Ishikawa (cell line): Measurements from ENCODE around the gene RRP1.

ENCODE experiments used
- CEBPB ChIP-seq: IDR thresholded peaks from 2 replicates; pipeline ENCODE4 v1.6.1; 2012
- CREB1 ChIP-seq: IDR thresholded peaks from 2 replicates; pipeline ENCODE4 v1.6.1; 2012; ENCODE audit warnings: low read depth
- EGR1 ChIP-seq: IDR thresholded peaks from 2 replicates; pipeline ENCODE4 v1.6.1; 2012
- EP300 ChIP-seq: IDR thresholded peaks from 2 replicates; pipeline ENCODE4 v1.6.1; 2012; ENCODE audit warnings: borderline replicate concordance
- FOXM1 ChIP-seq: IDR thresholded peaks from 2 replicates; pipeline ENCODE4 v1.6.1; 2012; ENCODE audit warnings: low read depth, borderline replicate concordance
- NFIC ChIP-seq: IDR thresholded peaks from 2 replicates; pipeline ENCODE4 v1.6.1; 2012
- RAD21 ChIP-seq: IDR thresholded peaks from 2 replicates; pipeline ENCODE4 v1.6.1; 2012; ENCODE audit warnings: low read depth
- TAF1 ChIP-seq: IDR thresholded peaks from 2 replicates; pipeline ENCODE4 v1.6.1; 2012; ENCODE audit warnings: low read depth, mild to moderate bottlenecking
- TCF12 ChIP-seq: IDR thresholded peaks from 2 replicates; pipeline ENCODE4 v1.6.1; 2012; ENCODE audit warnings: low read depth
- TEAD4 ChIP-seq: IDR thresholded peaks from 2 replicates; pipeline ENCODE4 v1.6.1; 2012
- YY1 ChIP-seq: IDR thresholded peaks from 2 replicates; pipeline ENCODE4 v1.6.1; 2012; ENCODE audit warnings: low read depth
- ZBTB7A ChIP-seq: IDR thresholded peaks from 2 replicates; pipeline ENCODE4 v1.6.1; 2012; ENCODE audit warnings: low read depth
- TF ChIP-seq, protein P1 (sequence below): IDR thresholded peaks from 2 replicates; pipeline ENCODE4 v1.6.1; 2012; ENCODE audit warnings: low read depth, mild to moderate bottlenecking
- TF ChIP-seq, protein P2 (sequence below): IDR thresholded peaks from 2 replicates; pipeline ENCODE4 v1.6.1; 2012
- TF ChIP-seq, protein P3 (sequence below): IDR thresholded peaks from 2 replicates; pipeline ENCODE4 v1.6.1; 2012

RRP1 gene

DNA sequence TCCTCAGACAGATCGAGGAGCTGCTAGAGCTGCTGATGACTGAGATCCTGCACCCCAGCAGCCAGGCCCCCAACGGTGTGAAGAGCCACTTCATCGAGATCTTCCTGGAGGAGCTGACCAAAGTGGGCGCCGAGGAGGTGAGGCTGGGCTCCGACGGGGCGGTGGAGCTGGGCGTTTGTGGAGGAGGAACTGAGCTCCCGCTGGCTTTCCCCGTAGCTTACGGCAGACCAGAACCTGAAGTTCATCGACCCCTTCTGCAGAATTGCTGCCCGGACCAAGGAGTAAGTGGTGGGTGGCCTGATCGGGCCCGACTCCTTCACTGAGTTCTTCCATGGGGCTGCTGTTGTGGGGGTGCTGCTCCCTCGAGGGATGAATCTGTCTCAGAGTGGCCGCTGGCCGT lies 8.0 kb downstream of the RRP1 start:
- TF ChIP-seq RAD21 (no peak), CEBPB (no peak), TCF12 (no peak), CREB1 (no peak), EGR1 (no peak), YY1 (no peak), TAF1 (no peak), FOXM1 (no peak), NFIC (no peak), EP300 (no peak), TEAD4 (no peak), ZBTB7A (no peak)
- TF ChIP-seq, protein P1, sequence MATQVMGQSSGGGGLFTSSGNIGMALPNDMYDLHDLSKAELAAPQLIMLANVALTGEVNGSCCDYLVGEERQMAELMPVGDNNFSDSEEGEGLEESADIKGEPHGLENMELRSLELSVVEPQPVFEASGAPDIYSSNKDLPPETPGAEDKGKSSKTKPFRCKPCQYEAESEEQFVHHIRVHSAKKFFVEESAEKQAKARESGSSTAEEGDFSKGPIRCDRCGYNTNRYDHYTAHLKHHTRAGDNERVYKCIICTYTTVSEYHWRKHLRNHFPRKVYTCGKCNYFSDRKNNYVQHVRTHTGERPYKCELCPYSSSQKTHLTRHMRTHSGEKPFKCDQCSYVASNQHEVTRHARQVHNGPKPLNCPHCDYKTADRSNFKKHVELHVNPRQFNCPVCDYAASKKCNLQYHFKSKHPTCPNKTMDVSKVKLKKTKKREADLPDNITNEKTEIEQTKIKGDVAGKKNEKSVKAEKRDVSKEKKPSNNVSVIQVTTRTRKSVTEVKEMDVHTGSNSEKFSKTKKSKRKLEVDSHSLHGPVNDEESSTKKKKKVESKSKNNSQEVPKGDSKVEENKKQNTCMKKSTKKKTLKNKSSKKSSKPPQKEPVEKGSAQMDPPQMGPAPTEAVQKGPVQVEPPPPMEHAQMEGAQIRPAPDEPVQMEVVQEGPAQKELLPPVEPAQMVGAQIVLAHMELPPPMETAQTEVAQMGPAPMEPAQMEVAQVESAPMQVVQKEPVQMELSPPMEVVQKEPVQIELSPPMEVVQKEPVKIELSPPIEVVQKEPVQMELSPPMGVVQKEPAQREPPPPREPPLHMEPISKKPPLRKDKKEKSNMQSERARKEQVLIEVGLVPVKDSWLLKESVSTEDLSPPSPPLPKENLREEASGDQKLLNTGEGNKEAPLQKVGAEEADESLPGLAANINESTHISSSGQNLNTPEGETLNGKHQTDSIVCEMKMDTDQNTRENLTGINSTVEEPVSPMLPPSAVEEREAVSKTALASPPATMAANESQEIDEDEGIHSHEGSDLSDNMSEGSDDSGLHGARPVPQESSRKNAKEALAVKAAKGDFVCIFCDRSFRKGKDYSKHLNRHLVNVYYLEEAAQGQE = no peak
- TF ChIP-seq, protein P2, sequence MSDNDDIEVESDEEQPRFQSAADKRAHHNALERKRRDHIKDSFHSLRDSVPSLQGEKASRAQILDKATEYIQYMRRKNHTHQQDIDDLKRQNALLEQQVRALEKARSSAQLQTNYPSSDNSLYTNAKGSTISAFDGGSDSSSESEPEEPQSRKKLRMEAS = no peak

DNA sequence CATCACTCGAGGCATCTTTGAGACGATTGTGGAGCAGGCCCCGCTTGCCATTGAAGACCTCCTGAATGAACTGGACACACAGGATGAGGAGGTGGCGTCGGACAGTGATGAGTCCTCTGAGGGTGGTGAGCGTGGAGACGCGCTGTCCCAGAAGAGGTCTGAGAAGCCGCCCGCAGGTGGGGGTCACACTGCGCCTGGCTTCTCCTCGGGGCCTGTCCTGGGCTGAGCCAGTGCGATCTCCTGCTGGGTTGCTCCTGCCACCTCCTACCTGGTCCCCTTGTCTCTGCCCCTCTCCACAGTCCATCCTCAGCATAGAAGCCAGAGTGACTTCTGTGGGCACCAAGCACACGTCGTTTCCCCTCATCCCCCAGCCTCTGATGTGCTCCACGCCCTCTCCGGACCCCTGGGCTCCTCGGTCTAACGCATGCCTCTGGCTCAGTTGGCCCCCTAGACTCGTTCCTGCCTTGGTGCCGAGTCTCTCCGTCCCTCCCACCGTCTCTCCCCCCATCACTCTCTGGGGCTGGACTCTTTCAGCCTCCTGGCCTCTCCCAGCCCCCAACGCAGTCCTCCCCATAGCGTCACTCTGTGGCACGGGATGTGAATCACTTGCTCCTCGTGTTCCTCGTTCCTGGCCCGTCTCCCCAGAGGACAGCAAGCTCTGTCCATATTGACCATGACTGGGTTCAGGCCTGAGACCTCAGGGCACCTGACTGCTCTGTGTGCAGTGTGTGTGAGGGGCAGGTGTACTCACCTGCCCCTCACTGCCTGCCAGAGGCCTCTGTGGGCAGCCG lies 8.7 kb downstream of the RRP1 start:
- no peak for TF ChIP-seq CREB1
- TF ChIP-seq EP300 = no peak
- TF ChIP-seq FOXM1 = no peak
- TF ChIP-seq, protein P1 = no peak
- no peak for TF ChIP-seq TCF12
- TF ChIP-seq TEAD4 = no peak
- TF ChIP-seq, protein P3, sequence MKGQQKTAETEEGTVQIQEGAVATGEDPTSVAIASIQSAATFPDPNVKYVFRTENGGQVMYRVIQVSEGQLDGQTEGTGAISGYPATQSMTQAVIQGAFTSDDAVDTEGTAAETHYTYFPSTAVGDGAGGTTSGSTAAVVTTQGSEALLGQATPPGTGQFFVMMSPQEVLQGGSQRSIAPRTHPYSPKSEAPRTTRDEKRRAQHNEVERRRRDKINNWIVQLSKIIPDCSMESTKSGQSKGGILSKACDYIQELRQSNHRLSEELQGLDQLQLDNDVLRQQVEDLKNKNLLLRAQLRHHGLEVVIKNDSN = no peak
- no peak for TF ChIP-seq CEBPB
- TF ChIP-seq TAF1 = no peak
- no peak for TF ChIP-seq EGR1
- TF ChIP-seq, protein P2 = no peak
- TF ChIP-seq YY1 = no peak
- no peak for TF ChIP-seq RAD21
- TF ChIP-seq NFIC = no peak
- no peak for TF ChIP-seq ZBTB7A

DNA sequence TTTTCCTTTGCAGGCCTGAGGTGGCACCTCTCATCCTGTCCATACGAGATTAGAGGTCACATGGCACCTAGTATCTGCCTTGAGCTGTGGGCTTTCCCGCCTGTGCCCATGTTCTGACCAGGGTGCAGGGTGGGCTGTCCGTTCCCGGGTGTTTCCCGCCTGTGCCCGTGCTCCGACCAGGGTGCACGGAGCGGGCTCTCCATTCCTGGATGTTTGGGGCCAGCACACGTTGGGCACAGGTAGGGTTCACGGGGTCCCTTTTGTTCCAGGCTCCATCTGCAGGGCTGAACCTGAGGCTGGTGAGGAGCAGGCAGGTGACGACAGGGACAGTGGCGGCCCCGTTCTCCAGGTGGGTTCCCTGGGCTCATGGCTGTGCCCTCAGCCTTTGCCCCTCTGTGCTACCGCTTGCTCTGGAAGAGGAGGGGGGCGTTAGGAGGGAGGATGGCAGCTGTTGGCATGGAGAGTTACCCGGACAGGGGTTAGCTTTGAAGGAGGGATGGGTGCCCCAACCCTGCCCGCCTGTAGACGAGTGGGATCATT lies 10.0 kb downstream of the RRP1 start:
- TF ChIP-seq NFIC = no peak
- TF ChIP-seq YY1 = no peak

DNA sequence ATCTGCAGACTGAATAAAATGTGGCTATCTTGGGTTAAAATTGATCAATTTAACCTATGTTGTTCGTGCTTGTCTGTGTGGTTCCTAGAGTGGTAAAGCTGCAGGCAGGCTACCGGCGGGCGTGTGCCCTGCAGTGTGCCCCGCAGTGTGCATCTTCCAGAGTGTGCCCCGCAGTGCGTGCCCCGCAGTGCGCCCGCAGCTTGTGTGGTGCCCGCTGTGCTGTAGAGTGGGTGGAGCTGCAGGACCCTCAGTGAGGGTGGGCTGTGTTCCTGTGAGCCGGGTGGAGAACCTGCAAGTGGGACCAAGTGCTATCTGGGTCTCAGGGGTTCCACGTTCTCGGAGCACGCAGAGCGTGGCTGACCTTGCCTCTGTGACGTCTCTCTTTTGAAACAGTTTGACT lies 10.7 kb downstream of the RRP1 start:
- TF ChIP-seq ZBTB7A (no peak), NFIC (no peak), CEBPB (no peak), EP300 (no peak)
- TF ChIP-seq, protein P3 = no peak

DNA sequence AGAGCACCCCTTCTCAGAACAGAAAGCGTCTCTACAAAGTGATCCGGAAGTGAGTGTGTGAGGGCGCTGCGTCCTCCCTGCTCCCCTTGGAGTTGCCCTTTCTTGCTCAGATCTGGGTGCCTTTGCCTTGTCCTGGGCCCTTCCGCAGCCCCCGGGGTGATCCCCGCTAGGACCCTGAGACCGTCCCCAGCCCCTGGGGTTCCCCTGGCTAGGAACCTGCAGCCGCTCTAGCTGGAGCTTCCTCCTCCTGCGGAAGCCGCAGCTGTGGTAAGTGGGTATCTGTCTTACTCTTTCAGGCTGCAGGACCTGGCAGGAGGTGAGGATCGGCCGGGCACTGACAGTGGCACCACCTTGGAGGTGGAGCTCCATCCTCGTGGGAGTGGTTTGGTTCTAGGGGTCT lies 11.2 kb downstream of the RRP1 start:
- no peak for TF ChIP-seq YY1
- TF ChIP-seq, protein P3 = no peak
- TF ChIP-seq ZBTB7A = no peak
- TF ChIP-seq FOXM1 = no peak
- TF ChIP-seq NFIC = no peak
- no peak for TF ChIP-seq TAF1
- TF ChIP-seq TEAD4 = no peak
- TF ChIP-seq, protein P2 = no peak
- TF ChIP-seq, protein P1 = no peak
- no peak for TF ChIP-seq EP300
- TF ChIP-seq EGR1 = no peak
- TF ChIP-seq CREB1 = no peak
- no peak for TF ChIP-seq RAD21
- no peak for TF ChIP-seq TCF12
- no peak for TF ChIP-seq CEBPB
